ENCODE measurements around the gene SMIM26.
"Not testable (repeated sequence)": the region's sequence is repeated elsewhere in the genome, so short reads cannot be mapped to it uniquely, and the experiment has no call there.

DNA sequence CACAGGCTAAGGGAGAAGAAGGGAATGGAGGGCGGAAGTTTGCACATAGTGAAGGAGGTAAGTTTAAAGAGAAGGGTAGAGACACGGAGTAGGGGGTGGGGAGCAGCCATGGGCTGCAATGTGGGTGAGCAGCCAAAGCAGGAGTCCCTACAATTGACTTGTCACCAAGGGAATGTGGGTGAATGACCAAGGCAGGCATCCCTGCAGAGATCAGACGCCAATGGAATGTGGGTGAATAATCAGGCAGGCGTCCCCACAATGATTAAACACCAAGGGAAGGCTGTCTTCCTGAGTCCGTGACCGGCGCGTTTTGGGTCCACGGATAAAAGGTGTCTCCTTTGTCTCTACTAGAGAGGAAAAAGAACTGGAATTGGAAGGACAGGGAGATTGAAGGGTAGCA lies 45.2 kb upstream of the SMIM26 start:
- TF ChIP-seq EP300 (IDR thresholded peaks at IDR 0.05) = not testable (repeated sequence)
- TF ChIP-seq, protein P1, sequence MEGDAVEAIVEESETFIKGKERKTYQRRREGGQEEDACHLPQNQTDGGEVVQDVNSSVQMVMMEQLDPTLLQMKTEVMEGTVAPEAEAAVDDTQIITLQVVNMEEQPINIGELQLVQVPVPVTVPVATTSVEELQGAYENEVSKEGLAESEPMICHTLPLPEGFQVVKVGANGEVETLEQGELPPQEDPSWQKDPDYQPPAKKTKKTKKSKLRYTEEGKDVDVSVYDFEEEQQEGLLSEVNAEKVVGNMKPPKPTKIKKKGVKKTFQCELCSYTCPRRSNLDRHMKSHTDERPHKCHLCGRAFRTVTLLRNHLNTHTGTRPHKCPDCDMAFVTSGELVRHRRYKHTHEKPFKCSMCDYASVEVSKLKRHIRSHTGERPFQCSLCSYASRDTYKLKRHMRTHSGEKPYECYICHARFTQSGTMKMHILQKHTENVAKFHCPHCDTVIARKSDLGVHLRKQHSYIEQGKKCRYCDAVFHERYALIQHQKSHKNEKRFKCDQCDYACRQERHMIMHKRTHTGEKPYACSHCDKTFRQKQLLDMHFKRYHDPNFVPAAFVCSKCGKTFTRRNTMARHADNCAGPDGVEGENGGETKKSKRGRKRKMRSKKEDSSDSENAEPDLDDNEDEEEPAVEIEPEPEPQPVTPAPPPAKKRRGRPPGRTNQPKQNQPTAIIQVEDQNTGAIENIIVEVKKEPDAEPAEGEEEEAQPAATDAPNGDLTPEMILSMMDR (IDR thresholded peaks at IDR 0.05) = not testable (repeated sequence)
